LoVo (cell line): ENCODE data around the gene ADAT3.

Experiments
- DNase-seq: peaks from one replicate; pipeline ENCODE4 v3.0.0-alpha.2; 2016; ENCODE audit warnings: low spot score

Gene ADAT3

GRCh38 chr19:1912760-1913505, 7.7 kb downstream of the ADAT3 start:
- DNase-seq: no peak

GRCh38 chr19:1913781-1914577, 8.8 kb downstream of the ADAT3 start:
- DNase-seq: no peak

- DNase-seq: no peak
Measured at GRCh38 chr19:1914826-1915341, 9.7 kb downstream of the ADAT3 start.

- no peak for DNase-seq
Measured at GRCh38 chr19:1917146-1917545, 11.9 kb downstream of the ADAT3 start.

- DNase-seq: no peak
Measured at GRCh38 chr19:1917926-1918325, 12.7 kb downstream of the ADAT3 start.

GRCh38 chr19:1918975-1919374, 13.8 kb downstream of the ADAT3 start:
- no peak for DNase-seq

GRCh38 chr19:1920644-1921043, 15.4 kb downstream of the ADAT3 start:
- no peak for DNase-seq

- DNase-seq: no peak
Measured at GRCh38 chr19:1921326-1921725, 16.1 kb downstream of the ADAT3 start.

- no peak for DNase-seq
Measured at GRCh38 chr19:1921825-1922224, 16.6 kb downstream of the ADAT3 start.

GRCh38 chr19:1922803-1923202, 17.6 kb downstream of the ADAT3 start:
- DNase-seq: no peak

GRCh38 chr19:1923319-1923718, 18.1 kb downstream of the ADAT3 start:
- no peak for DNase-seq

GRCh38 chr19:1924320-1924961, 19.2 kb downstream of the ADAT3 start:
- no peak for DNase-seq

GRCh38 chr19:1925544-1925943, 20.3 kb downstream of the ADAT3 start:
- DNase-seq: no peak

- peak; percentile 76 for DNase-seq
Measured at GRCh38 chr19:1929021-1929742, 24.0 kb downstream of the ADAT3 start.

- DNase-seq: no peak
Measured at GRCh38 chr19:1931445-1931844, 26.2 kb downstream of the ADAT3 start.

- DNase-seq: no peak
Measured at GRCh38 chr19:1932395-1932794, 27.2 kb downstream of the ADAT3 start.

GRCh38 chr19:1933244-1933643, 28.0 kb downstream of the ADAT3 start:
- DNase-seq: no peak

- DNase-seq: no peak
Measured at GRCh38 chr19:1933942-1934341, 28.7 kb downstream of the ADAT3 start.

- no peak for DNase-seq
Measured at GRCh38 chr19:1935484-1936208, 30.4 kb downstream of the ADAT3 start.

- no peak for DNase-seq
Measured at GRCh38 chr19:1936430-1936829, 31.2 kb downstream of the ADAT3 start.

GRCh38 chr19:1936916-1937610, 31.9 kb downstream of the ADAT3 start:
- DNase-seq: no peak
